ENCODE results near the gene NAV3. TPM values are rescaled to one million over a fixed set of nuclear protein-coding genes. Genes with fewer than 3 reads are reported as not detected.
"Not testable (repeated sequence)": the region's sequence is repeated elsewhere in the genome, so short reads cannot be mapped to it uniquely, and the experiment has no call there.

The NAV3 gene
- total RNA-seq, 1 donor from 2014 or later = 1.5 TPM

DNA sequence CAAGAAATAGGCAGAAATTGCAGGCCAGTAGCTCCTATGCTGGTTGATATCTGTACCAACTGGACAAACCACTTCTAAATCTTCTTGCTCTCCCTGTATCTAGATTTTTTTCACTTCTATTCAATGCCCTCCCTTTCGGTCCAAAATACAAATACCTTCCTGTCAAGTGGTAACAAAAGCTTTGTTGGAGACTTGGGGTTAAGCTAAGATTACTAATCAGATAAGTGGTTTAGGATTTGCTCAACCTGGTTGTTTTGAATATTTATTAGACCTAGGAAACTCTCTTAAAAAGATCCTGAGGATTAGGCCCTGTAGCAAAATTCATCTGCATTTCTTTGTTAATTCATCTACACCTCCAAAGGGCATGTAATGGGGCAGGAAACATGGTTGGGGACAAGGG, 410.1 kb downstream of the NAV3 start:
- TF ChIP-seq, protein P1, sequence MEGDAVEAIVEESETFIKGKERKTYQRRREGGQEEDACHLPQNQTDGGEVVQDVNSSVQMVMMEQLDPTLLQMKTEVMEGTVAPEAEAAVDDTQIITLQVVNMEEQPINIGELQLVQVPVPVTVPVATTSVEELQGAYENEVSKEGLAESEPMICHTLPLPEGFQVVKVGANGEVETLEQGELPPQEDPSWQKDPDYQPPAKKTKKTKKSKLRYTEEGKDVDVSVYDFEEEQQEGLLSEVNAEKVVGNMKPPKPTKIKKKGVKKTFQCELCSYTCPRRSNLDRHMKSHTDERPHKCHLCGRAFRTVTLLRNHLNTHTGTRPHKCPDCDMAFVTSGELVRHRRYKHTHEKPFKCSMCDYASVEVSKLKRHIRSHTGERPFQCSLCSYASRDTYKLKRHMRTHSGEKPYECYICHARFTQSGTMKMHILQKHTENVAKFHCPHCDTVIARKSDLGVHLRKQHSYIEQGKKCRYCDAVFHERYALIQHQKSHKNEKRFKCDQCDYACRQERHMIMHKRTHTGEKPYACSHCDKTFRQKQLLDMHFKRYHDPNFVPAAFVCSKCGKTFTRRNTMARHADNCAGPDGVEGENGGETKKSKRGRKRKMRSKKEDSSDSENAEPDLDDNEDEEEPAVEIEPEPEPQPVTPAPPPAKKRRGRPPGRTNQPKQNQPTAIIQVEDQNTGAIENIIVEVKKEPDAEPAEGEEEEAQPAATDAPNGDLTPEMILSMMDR (IDR thresholded peaks at IDR 0.05; ENCODE audit: borderline replicate concordance) = no peak
- no peaks in the 10 kb centered on the region for H3K4me1 ChIP-seq

DNA sequence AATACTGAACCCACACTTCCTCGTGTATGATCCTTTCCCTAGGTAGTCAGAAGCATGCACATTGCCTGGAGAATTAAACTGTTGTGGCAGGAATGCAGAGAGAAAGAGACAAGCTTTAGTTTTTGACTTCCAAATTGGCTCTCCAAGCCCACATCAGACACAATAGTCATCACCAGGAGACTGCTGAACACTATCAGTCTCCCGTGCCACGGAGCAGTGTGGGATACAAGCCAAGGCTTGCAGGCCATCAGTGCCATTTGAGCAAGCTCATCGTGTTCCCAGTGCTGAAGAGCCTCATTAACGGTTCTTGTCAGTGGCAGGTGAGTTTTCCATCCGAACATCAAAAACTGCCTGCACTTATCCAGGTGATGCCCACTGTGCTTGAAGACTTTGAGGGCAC, 410.8 kb downstream of the NAV3 start:
- no peaks in the 10 kb centered on the region for H3K36me3 ChIP-seq
- no peaks in the 10 kb centered on the region for H3K9me3 ChIP-seq (replicated peaks)
- H3K4me3 ChIP-seq = no peak overlapping the region
- no peak for DNase-seq
- no peaks in the 10 kb centered on the region for H3K27me3 ChIP-seq (ENCODE audit: low read depth)
- intact Hi-C loops (cut with micrococcal nuclease) = no loop called here
- TF ChIP-seq, protein P1 (IDR thresholded peaks at IDR 0.05; ENCODE audit: borderline replicate concordance) = no peak
- no peaks in the 10 kb centered on the region for H3K4me1 ChIP-seq
- H3K27ac ChIP-seq (replicated peaks) = no peak overlapping the region

More for the DNA sequence above, 410.1 kb downstream of the NAV3 start:
- Histone ChIP-seq H3K4me3 (no peak overlapping the region), H3K27ac (replicated peaks) (no peak overlapping the region), H3K36me3 (no peaks in the 10 kb centered on the region), H3K27me3 (ENCODE audit: low read depth) (no peaks in the 10 kb centered on the region), H3K9me3 (replicated peaks) (no peaks in the 10 kb centered on the region)
- no peak for DNase-seq
- intact Hi-C loops (cut with micrococcal nuclease) = no loop called here

- Histone ChIP-seq H3K4me3 (no peak overlapping the region), H3K27me3 (ENCODE audit: low read depth) (no peaks in the 10 kb centered on the region), H3K9me3 (replicated peaks) (no peaks in the 10 kb centered on the region), H3K4me1 (no peaks in the 10 kb centered on the region), H3K27ac (replicated peaks) (no peak overlapping the region), H3K36me3 (no peaks in the 10 kb centered on the region)
- intact Hi-C loops (cut with micrococcal nuclease) = no loop called here
- TF ChIP-seq, protein P1 (IDR thresholded peaks at IDR 0.05; ENCODE audit: borderline replicate concordance) = no peak
- DNase-seq = no peak
These were observed 414.3 kb downstream of the NAV3 start for GRCh38 chr12:78244916-78245507.

- no peak for DNase-seq
- Histone ChIP-seq H3K36me3 (no peaks in the 10 kb centered on the region), H3K27ac (replicated peaks) (no peak overlapping the region), H3K4me3 (no peak overlapping the region), H3K4me1 (no peaks in the 10 kb centered on the region), H3K27me3 (ENCODE audit: low read depth) (no peaks in the 10 kb centered on the region), H3K9me3 (replicated peaks) (peaks cover 8% of the 10 kb centered on the region)
- intact Hi-C loops (cut with micrococcal nuclease) = no loop called here
- TF ChIP-seq, protein P1 (IDR thresholded peaks at IDR 0.05; ENCODE audit: borderline replicate concordance) = no peak
These were observed 417.6 kb downstream of the NAV3 start for GRCh38 chr12:78248321-78248720.

DNA sequence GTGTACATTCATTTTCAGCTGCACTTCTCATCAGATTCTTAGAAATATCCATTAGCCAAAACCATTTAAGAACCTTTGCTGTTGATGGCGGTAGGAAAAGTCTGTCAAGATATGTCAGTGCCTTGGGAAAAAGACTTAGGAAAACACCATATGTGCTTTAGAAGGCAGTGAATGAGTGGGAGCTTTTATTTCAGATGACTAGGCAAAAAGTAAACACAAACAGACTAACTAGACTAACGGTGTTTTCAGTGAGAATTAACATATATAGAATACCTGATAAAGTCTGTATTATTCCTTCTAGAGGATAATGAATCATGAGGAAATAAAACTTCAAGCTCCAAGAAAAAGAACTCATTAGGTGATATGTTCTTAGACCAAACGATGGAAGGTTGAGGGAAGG, 418.9 kb downstream of the NAV3 start:
- Histone ChIP-seq H3K36me3 (no peaks in the 10 kb centered on the region), H3K4me1 (no peaks in the 10 kb centered on the region), H3K27me3 (ENCODE audit: low read depth) (no peaks in the 10 kb centered on the region), H3K9me3 (replicated peaks) (peaks cover 19% of the 10 kb centered on the region), H3K4me3 (no peak overlapping the region), H3K27ac (replicated peaks) (no peak overlapping the region)
- intact Hi-C loops (cut with micrococcal nuclease) = no loop called here
- TF ChIP-seq, protein P1 (IDR thresholded peaks at IDR 0.05; ENCODE audit: borderline replicate concordance) = no peak
- DNase-seq = no peak

DNA sequence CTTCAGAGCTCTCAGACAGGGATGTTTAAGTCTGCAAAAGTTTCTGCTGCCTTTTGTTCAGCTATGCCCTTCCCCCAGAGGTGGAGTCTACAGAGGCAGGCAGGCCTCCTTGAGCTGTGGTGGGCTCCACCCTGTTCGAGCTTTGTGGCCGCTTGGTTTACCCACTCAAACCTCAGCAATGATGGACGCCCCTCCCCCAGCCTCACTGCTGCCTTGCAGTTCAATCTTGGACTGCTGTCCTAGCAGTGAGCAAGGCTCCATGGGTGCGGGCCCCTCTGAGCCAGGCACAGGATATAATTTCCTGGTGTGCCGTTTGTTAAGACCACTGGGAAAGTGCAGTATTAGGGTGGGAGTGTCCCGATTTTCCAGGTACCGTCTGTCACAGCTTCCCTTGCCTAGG, 427.0 kb downstream of the NAV3 start:
- H3K36me3 ChIP-seq; H3K27ac ChIP-seq (replicated peaks); H3K27me3 ChIP-seq (ENCODE audit: low read depth); DNase-seq; intact Hi-C loops (cut with micrococcal nuclease); H3K4me1 ChIP-seq; H3K4me3 ChIP-seq: not testable (repeated sequence)
- H3K9me3 ChIP-seq (replicated peaks) = peaks cover 30% of the 10 kb centered on the region

Data from left ventricle myocardium inferior (tissue), 1 donor.